Ectodermal cell (in vitro differentiated cells): ENCODE data around the gene DNAH1.
A peak's percentile ranks its signal among the peaks of the same experiment; 100 is the strongest.

Experiments
- H3K27ac ChIP-seq: 2 replicates; pipeline ENCODE4 v1.7.0; 2013; ENCODE audit warnings: mild to moderate bottlenecking, low read depth, low read length; ENCODE audit not compliant: insufficient read depth, poor library complexity, severe bottlenecking
- H3K27me3 ChIP-seq: 2 replicates; pipeline ENCODE4 v1.7.0; 2013; ENCODE audit warnings: mild to moderate bottlenecking, low read length; ENCODE audit not compliant: insufficient read depth, control insufficient read depth, poor library complexity, severe bottlenecking
- H3K36me3 ChIP-seq: one replicate; pipeline ENCODE4 v1.7.0; 2013; ENCODE audit warnings: low read length; ENCODE audit not compliant: control insufficient read depth, insufficient read depth
- H3K4me1 ChIP-seq: one replicate; pipeline ENCODE4 v1.7.0; 2013; ENCODE audit warnings: low read length; ENCODE audit not compliant: control insufficient read depth, insufficient read depth
- H3K4me3 ChIP-seq: 2 replicates; pipeline ENCODE4 v1.7.0; 2013; ENCODE audit warnings: low read depth, low read length, control low read depth; ENCODE audit not compliant: insufficient read depth
- H3K9me3 ChIP-seq: 2 replicates; pipeline ENCODE4 v1.7.0; 2013; ENCODE audit warnings: mild to moderate bottlenecking, low read length, moderate library complexity; ENCODE audit not compliant: control insufficient read depth
- WGBS, 2 experiments: methylation state at CpG; one replicate each; pipeline ENCODE4 v1.1.7; 2013; ENCODE audit warnings: missing lambda C conversion rate in 2 of 2; 5-methylcytosine and 5-hydroxymethylcytosine counted together

The DNAH1 gene

GRCh38 chr3:52311576-52312119, 4.5 kb upstream of the DNAH1 start:
- Histone ChIP-seq H3K9me3 (no peaks in the 10 kb centered on the region), H3K27me3 (no peaks in the 10 kb centered on the region), H3K4me1 (peaks cover 44% of the 10 kb centered on the region), H3K27ac (peak overlapping the region; percentile 86), H3K4me3 (no peak overlapping the region), H3K36me3 (no peaks in the 10 kb centered on the region)
- 19 to 26% methylated on average over 9 of the region's 9 CpGs for WGBS, 2 experiments

- 90 to 95% methylated on average over 2 of the region's 2 CpGs for WGBS, 2 experiments
- H3K9me3 ChIP-seq: no peaks in the 10 kb centered on the region
- no peaks in the 10 kb centered on the region for H3K36me3 ChIP-seq
- no peak overlapping the region for H3K4me3 ChIP-seq
- H3K27me3 ChIP-seq: peaks cover 3% of the 10 kb centered on the region
- H3K4me1 ChIP-seq: peaks cover 39% of the 10 kb centered on the region
- H3K27ac ChIP-seq: no peak overlapping the region
Measured at GRCh38 chr3:52313188-52313773, 2.8 kb upstream of the DNAH1 start.

GRCh38 chr3:52313774-52314188, 2.3 kb upstream of the DNAH1 start:
- no peaks in the 10 kb centered on the region for H3K9me3 ChIP-seq
- no peak overlapping the region for H3K27ac ChIP-seq
- H3K4me3 ChIP-seq: no peak overlapping the region
- WGBS, 2 experiments: 67 to 77% methylated on average over 4 of the region's 4 CpGs
- peaks cover 8% of the 10 kb centered on the region for H3K27me3 ChIP-seq
- H3K36me3 ChIP-seq: no peaks in the 10 kb centered on the region
- H3K4me1 ChIP-seq: peaks cover 39% of the 10 kb centered on the region

GRCh38 chr3:52314489-52314888, 1.6 kb upstream of the DNAH1 start:
- Histone ChIP-seq H3K36me3 (no peaks in the 10 kb centered on the region), H3K9me3 (no peaks in the 10 kb centered on the region), H3K27ac (no peak overlapping the region), H3K4me1 (peaks cover 39% of the 10 kb centered on the region), H3K27me3 (peaks cover 13% of the 10 kb centered on the region), H3K4me3 (no peak overlapping the region)
- 94 to 96% methylated on average over 3 of the region's 3 CpGs for WGBS, 2 experiments

- Histone ChIP-seq H3K27ac (no peak overlapping the region), H3K4me3 (no peak overlapping the region), H3K4me1 (peaks cover 39% of the 10 kb centered on the region), H3K36me3 (no peaks in the 10 kb centered on the region), H3K9me3 (no peaks in the 10 kb centered on the region), H3K27me3 (peaks cover 15% of the 10 kb centered on the region)
- 90 to 95% methylated on average over 6 of the region's 6 CpGs for WGBS, 2 experiments
Measured at GRCh38 chr3:52315006-52315405, 1.1 kb upstream of the DNAH1 start.

GRCh38 chr3:52317208-52318000, 1.3 kb downstream of the DNAH1 start:
- peaks cover 22% of the 10 kb centered on the region for H3K4me1 ChIP-seq
- H3K36me3 ChIP-seq: no peaks in the 10 kb centered on the region
- no peak overlapping the region for H3K27ac ChIP-seq
- H3K4me3 ChIP-seq: peak overlapping the region; percentile 16
- peaks cover 15% of the 10 kb centered on the region for H3K27me3 ChIP-seq
- WGBS, 2 experiments: 22 to 23% methylated on average over 43 of the region's 45 CpGs
- no peaks in the 10 kb centered on the region for H3K9me3 ChIP-seq

- Histone ChIP-seq H3K4me1 (peaks cover 19% of the 10 kb centered on the region), H3K27ac (no peak overlapping the region), H3K27me3 (peaks cover 15% of the 10 kb centered on the region), H3K9me3 (no peaks in the 10 kb centered on the region), H3K36me3 (no peaks in the 10 kb centered on the region), H3K4me3 (no peak overlapping the region)
- WGBS, 2 experiments: 83% methylated on average over 14 of the region's 14 CpGs
Measured at GRCh38 chr3:52318186-52318816, 2.2 kb downstream of the DNAH1 start.

- H3K27ac ChIP-seq: peak overlapping the region; percentile 4
- H3K36me3 ChIP-seq: no peaks in the 10 kb centered on the region
- H3K9me3 ChIP-seq: no peaks in the 10 kb centered on the region
- H3K27me3 ChIP-seq: peaks cover 15% of the 10 kb centered on the region
- 82 to 83% methylated on average over 10 of the region's 10 CpGs for WGBS, 2 experiments
- no peak overlapping the region for H3K4me3 ChIP-seq
- peaks cover 11% of the 10 kb centered on the region for H3K4me1 ChIP-seq
Measured at GRCh38 chr3:52319921-52320595, 3.9 kb downstream of the DNAH1 start.

GRCh38 chr3:52321481-52321880, 5.4 kb downstream of the DNAH1 start:
- no peak overlapping the region for H3K4me3 ChIP-seq
- H3K4me1 ChIP-seq: peaks cover 6% of the 10 kb centered on the region
- H3K27ac ChIP-seq: no peak overlapping the region
- peaks cover 15% of the 10 kb centered on the region for H3K27me3 ChIP-seq
- 80 to 89% methylated on average over 5 of the region's 5 CpGs for WGBS, 2 experiments
- no peaks in the 10 kb centered on the region for H3K36me3 ChIP-seq
- H3K9me3 ChIP-seq: no peaks in the 10 kb centered on the region

- Histone ChIP-seq H3K27ac (no peak overlapping the region), H3K4me1 (peaks cover 6% of the 10 kb centered on the region), H3K4me3 (no peak overlapping the region), H3K9me3 (no peaks in the 10 kb centered on the region), H3K27me3 (peaks cover 15% of the 10 kb centered on the region), H3K36me3 (no peaks in the 10 kb centered on the region)
- 93 to 94% methylated on average over 7 of the region's 7 CpGs for WGBS, 2 experiments
Measured at GRCh38 chr3:52322466-52322865, 6.3 kb downstream of the DNAH1 start.
